Measurements from ENCODE around the gene KRT37.
"Not testable (repeated sequence)": the region's sequence is repeated elsewhere in the genome, so short reads cannot be mapped to it uniquely, and the experiment has no call there.

Gene KRT37

DNA sequence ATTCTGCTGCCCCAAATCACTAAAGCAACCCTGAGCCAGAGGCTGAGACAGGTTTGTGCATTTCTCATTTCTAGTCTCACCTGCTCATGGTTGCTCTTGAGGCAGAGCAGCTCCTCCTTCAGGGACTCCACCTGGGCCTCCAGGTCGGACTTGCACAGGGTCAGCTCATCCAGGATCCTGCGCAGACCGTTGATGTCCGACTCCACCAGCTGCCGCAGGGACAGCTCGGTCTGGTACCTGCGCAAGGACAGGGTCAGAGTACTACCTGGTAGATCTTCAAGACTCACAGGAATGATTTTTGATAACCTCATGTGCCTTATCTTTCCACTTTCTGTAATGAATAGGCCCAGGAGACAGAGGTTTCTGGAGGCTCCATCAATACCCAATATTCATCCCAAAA lies 28.0 kb downstream of the KRT37 start:
- H3K27me3 ChIP-seq (ENCODE audit: insufficient read depth, low read depth, severe bottlenecking), result peaks cover 97% of the 10 kb centered on the region
- TF ChIP-seq, protein P1, sequence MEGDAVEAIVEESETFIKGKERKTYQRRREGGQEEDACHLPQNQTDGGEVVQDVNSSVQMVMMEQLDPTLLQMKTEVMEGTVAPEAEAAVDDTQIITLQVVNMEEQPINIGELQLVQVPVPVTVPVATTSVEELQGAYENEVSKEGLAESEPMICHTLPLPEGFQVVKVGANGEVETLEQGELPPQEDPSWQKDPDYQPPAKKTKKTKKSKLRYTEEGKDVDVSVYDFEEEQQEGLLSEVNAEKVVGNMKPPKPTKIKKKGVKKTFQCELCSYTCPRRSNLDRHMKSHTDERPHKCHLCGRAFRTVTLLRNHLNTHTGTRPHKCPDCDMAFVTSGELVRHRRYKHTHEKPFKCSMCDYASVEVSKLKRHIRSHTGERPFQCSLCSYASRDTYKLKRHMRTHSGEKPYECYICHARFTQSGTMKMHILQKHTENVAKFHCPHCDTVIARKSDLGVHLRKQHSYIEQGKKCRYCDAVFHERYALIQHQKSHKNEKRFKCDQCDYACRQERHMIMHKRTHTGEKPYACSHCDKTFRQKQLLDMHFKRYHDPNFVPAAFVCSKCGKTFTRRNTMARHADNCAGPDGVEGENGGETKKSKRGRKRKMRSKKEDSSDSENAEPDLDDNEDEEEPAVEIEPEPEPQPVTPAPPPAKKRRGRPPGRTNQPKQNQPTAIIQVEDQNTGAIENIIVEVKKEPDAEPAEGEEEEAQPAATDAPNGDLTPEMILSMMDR (IDR thresholded peaks at IDR 0.05; ENCODE audit: low read depth, low read length), result no peak
- H3K27ac ChIP-seq, result no peak overlapping the region
- H3K4me3 ChIP-seq (ENCODE audit: low read depth, low read length), result no peak overlapping the region
- no peak for DNase-seq
- peaks cover 8% of the 10 kb centered on the region for H3K9me3 ChIP-seq (ENCODE audit: severe bottlenecking)
- no peaks in the 10 kb centered on the region for H3K36me3 ChIP-seq

- no peak for DNase-seq
- H3K36me3 ChIP-seq, result no peaks in the 10 kb centered on the region
- TF ChIP-seq, protein P1 (IDR thresholded peaks at IDR 0.05; ENCODE audit: low read depth, low read length), result no peak
- H3K27ac ChIP-seq, result no peak overlapping the region
- peaks cover 97% of the 10 kb centered on the region for H3K27me3 ChIP-seq (ENCODE audit: insufficient read depth, low read depth, severe bottlenecking)
- H3K4me3 ChIP-seq (ENCODE audit: low read depth, low read length), result no peak overlapping the region
- peaks cover 8% of the 10 kb centered on the region for H3K9me3 ChIP-seq (ENCODE audit: severe bottlenecking)
Observed at GRCh38 chr17:41395611-41396010, 28.8 kb downstream of the KRT37 start.

DNA sequence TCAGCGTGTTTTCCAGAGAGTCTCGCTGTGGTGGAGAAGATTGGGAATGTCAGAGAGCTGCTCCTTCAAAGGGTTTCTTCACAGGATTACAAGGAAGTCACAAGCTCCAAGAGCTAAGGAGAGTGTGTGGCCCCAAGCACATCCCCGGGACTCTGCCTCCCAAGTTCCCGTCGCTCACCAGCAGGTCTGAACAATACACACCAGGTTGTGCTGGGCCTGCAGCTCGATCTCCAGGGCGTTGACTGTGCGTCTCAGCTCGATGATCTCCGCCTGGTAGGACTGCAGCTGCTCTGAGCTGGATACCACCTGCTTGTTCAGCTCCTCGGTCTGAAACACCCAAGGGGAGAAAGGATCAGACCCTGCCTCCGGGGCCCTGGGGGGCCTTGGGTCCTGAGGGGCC lies 29.3 kb downstream of the KRT37 start:
- H3K27ac ChIP-seq, H3K36me3 ChIP-seq, DNase-seq: not testable (repeated sequence)

GRCh38 chr17:41394254-41394996 lies 30.0 kb downstream of the KRT37 start:
- TF ChIP-seq, protein P1 (IDR thresholded peaks at IDR 0.05; ENCODE audit: low read depth, low read length), result no peak
- Histone ChIP-seq H3K36me3 (no peaks in the 10 kb centered on the region), H3K27me3 (ENCODE audit: insufficient read depth, low read depth, severe bottlenecking) (peaks cover 97% of the 10 kb centered on the region), H3K9me3 (ENCODE audit: severe bottlenecking) (peaks cover 7% of the 10 kb centered on the region), H3K4me3 (ENCODE audit: low read depth, low read length) (no peak overlapping the region), H3K27ac (no peak overlapping the region)
- no peak for DNase-seq

More for the DNA sequence above, 29.3 kb downstream of the KRT37 start:
- peaks cover 97% of the 10 kb centered on the region for H3K27me3 ChIP-seq (ENCODE audit: insufficient read depth, low read depth, severe bottlenecking)
- not testable (repeated sequence) for H3K9me3 ChIP-seq (ENCODE audit: severe bottlenecking); H3K4me3 ChIP-seq (ENCODE audit: low read depth, low read length)

DNA sequence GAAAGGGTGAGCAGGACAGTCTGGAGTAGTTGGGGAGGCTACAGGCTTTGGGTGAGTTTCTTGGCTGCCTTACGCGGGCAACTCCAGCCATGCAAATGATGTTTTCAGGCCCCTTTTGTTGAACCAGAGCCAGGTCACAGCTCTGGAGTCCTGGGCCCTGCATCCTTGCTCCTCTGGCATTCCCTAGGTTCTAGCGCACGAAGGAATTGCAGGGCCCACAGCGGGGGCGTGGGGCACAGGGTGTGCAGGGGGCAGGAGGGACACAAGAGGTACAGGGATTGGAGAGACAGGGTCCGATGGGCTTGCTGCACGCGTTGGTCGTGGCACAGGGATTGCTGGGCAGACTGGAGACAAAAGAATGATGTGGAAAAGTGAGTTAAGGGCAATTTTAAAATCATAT lies 30.6 kb downstream of the KRT37 start:
- H3K27me3 ChIP-seq (ENCODE audit: insufficient read depth, low read depth, severe bottlenecking), result peaks cover 96% of the 10 kb centered on the region
- TF ChIP-seq, protein P1 (IDR thresholded peaks at IDR 0.05; ENCODE audit: low read depth, low read length), result no peak
- no peak overlapping the region for H3K27ac ChIP-seq
- peaks cover 3% of the 10 kb centered on the region for H3K9me3 ChIP-seq (ENCODE audit: severe bottlenecking)
- H3K4me3 ChIP-seq (ENCODE audit: low read depth, low read length), result no peak overlapping the region
- H3K36me3 ChIP-seq, result no peaks in the 10 kb centered on the region
- DNase-seq, result no peak

DNA sequence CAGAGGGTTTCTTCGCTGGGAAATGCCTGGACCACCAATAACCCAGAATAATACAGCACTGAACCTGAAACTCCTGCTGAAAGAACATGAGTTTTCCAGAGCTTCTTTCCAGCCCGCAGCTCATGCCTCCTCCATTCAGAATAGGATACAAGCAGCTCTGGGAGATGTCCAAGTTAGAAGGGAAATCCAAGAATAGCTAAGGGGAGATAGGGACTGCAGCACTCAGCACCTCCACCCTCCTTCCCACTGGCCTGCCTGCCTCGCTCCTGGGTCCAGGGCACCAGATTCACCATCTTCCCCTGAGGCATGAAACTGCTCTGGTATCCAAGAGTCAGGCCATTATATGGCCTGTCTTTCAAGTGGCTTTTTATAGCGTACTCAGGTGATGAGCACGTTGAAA lies 31.1 kb downstream of the KRT37 start:
- Histone ChIP-seq H3K9me3 (ENCODE audit: severe bottlenecking) (peaks cover 3% of the 10 kb centered on the region), H3K27ac (no peak overlapping the region), H3K36me3 (no peaks in the 10 kb centered on the region), H3K4me3 (ENCODE audit: low read depth, low read length) (no peak overlapping the region), H3K27me3 (ENCODE audit: insufficient read depth, low read depth, severe bottlenecking) (peaks cover 98% of the 10 kb centered on the region)
- no peak for DNase-seq
- TF ChIP-seq, protein P1 (IDR thresholded peaks at IDR 0.05; ENCODE audit: low read depth, low read length), result no peak
